Heart left ventricle (tissue), 16 donors: Measurements from ENCODE around the gene ZC3H18. TPM values are rescaled to one million over a fixed set of nuclear protein-coding genes. Genes with fewer than 3 reads are reported as not detected.

Experiments
- ATAC-seq, 4 donors: fragments of 200-7000 bp; cut with Tn5 transposase; one replicate each; pipeline ENCODE4 v1.9.1; 2020 to 2022; ENCODE audit warnings: moderate library complexity in 4 of 4, mild to moderate bottlenecking in 3 of 4, moderate number of reproducible peaks in 1 of 4
- DNase-seq, 5 donors: peaks; one replicate each; pipeline ENCODE4 v3.0.0-alpha.2; 2020
- H3K27ac ChIP-seq, 12 donors: fragments of 200-600 bp; sonication (generic) in 4 of 12; one replicate each; pipeline versions ENCODE4 v1.5.0 to v1.8.0; 2016 to 2022; ENCODE audit warnings: mild to moderate bottlenecking in 2 of 12
- H3K27me3 ChIP-seq, 9 donors: fragments of 200-600 bp; sonication (generic) in 2 of 9; one replicate each; pipeline versions ENCODE4 v1.5.1 to v1.8.0; 2016 to 2022; ENCODE audit warnings: mild to moderate bottlenecking in 3 of 9
- H3K36me3 ChIP-seq, 9 donors: fragments of 200-600 bp; sonication (generic) in 2 of 9; one replicate each; pipeline versions ENCODE4 v1.5.0 to v1.8.0; 2018 to 2022; ENCODE audit warnings: mild to moderate bottlenecking in 2 of 9
- H3K4me1 ChIP-seq, 12 donors: fragments of 200-600 bp; sonication (generic) in 4 of 12; one replicate each; pipeline versions ENCODE4 v1.5.0 to v1.8.0; 2016 to 2022; ENCODE audit warnings: mild to moderate bottlenecking in 3 of 12
- H3K4me3 ChIP-seq, 12 donors: fragments of 200-600 bp; sonication (generic) in 4 of 12; one replicate each; pipeline versions ENCODE4 v1.5.0 to v1.8.0; 2017 to 2022; ENCODE audit warnings: mild to moderate bottlenecking in 9 of 12, moderate library complexity in 4 of 12
- H3K9me3 ChIP-seq, 12 donors: fragments of 200-600 bp; sonication (generic) in 4 of 12; one replicate each; pipeline versions ENCODE4 v1.5.0 to v1.8.0; 2016 to 2022; ENCODE audit warnings: mild to moderate bottlenecking in 1 of 12
- CTCF ChIP-seq, 12 donors: fragments of 200-600 bp; sonication (generic) in 4 of 12; IDR thresholded peaks; one replicate each; pipeline versions ENCODE4 v1.5.0 to v1.8.0; 2018 to 2022; ENCODE audit warnings: antibody characterized with exemption in 12 of 12, mild to moderate bottlenecking in 5 of 12
- POLR2A ChIP-seq, 2 donors: fragments of 450-650 bp; IDR thresholded peaks; one replicate each; pipeline ENCODE4 v1.6.1; 2017; ENCODE audit warnings: antibody characterized with exemption in 2 of 2, mild to moderate bottlenecking in 2 of 2, moderate library complexity in 2 of 2
- WGBS, 4 donors: extraction: QIAGEN DNeasy Blood & Tissue Kit in 2 of 4; methylation state at CpG; one replicate each; pipeline versions ENCODE4 v1.1.5 to v1.1.7; 2013 to 2018; 5-methylcytosine and 5-hydroxymethylcytosine counted together
- intact Hi-C, 10 donors: fragments of 100-400 bp; cut with DNase I; formaldehyde crosslinking; loops; one replicate each; pipeline versions ENCODE4 v1.11.1 to v1.14.2; 2022
- polyA plus RNA-seq, 2 donors: library from polyadenylated mRNA; stranded (reverse); fragments of 200-250 nt; gene quantifications; one replicate each; pipeline ENCODE4 v1.2.3, GENCODE V29; 2013
- total RNA-seq, 9 donors: library from RNA; depleted of rRNA in 2 of 9; stranded (reverse); fragments of >200 nt in 2 of 9; fragmentation: NEBNext Ultra II Directional in 3 of 9; extraction: Animal tissue kit (Norgen Biotek cat#: 25700) in 3 of 9; gene quantifications; one replicate each; pipeline versions ENCODE4 v1.1.0 to v1.2.4, GENCODE V29; 2016 to 2023
- donor health status: ischemic (EF 13 %, LVEDD 7.1; RV severe dilation, severe dysfunction).
- donor health status: healthy with polysubstance abuse.
- donor health status: DM: no; HTN: yes; CAD: no.
- donor health status: DM: no; HTN: no; CAD: no.
- donor health status: ischemic (EF 25% LVEDD 6.9; RV normal size, moderate dysfunction).
- donor health status: ischemic (EF 25% LVEDD 5.7; RV mildly dilated, moderate dysfunction).
- donor health status: healthy.
- donor health status: DM: yes; HTN: yes; CAD: no.
- donor health status: ischemic (EF 35%, LVEDD 5.7; RV mildly dilated, moderate dysfunction).
- donor health status: nonischemic (EF 11% LVEDD 7.7; RV severe dilation, severe dysfunction).
- donor health status: DM: yes; HTN: yes; CAD: no.
- donor health status: PGD.
- donor health status: ischemic (EF 29% LVEDD 5.4; RV normal size, mild dysfunction).
- donor health status: nonischemic (EF 23%, LVEDD 6.1; RV moderate dilation, normal function).

ZC3H18 gene
- total and polyA plus RNA-seq, 11 donors, result 8.4 to 28.4 (median 21.9) TPM

- Histone ChIP-seq H3K36me3 (peaks cover 0 to 49% (median 3%) of the 10 kb centered on the region in 9 donors), H3K27ac (peak overlapping the region in 8 of 12 donors; percentile 0 to 94 (median 76)), H3K4me1 (peaks cover 0 to 49% (median 14%) of the 10 kb centered on the region in 12 donors), H3K9me3 (no peaks in the 10 kb centered on the region), H3K27me3 (no peaks in the 10 kb centered on the region), H3K4me3 (peak overlapping the region in 11 of 12 donors; percentile 51 to 91 (median 76))
- 81 to 92% (median 87%) methylated on average over 17 to 20 of the region's 20 CpGs for WGBS, 4 donors
- TF ChIP-seq POLR2A (IDR thresholded peaks at IDR 0.05), result no peak
- TF ChIP-seq CTCF (IDR thresholded peaks at IDR 0.05), result no peak
- intact Hi-C loops, result no loop called here
- ATAC-seq (no peak), DNase-seq (peak in 1 of 5 donors; percentile 20)
Measured at GRCh38 chr16:88649195-88649923, 79.2 kb downstream of the ZC3H18 start.

GRCh38 chr16:88649924-88650748 lies 79.9 kb downstream of the ZC3H18 start:
- Histone ChIP-seq H3K36me3 (peaks cover 0 to 51% (median 3%) of the 10 kb centered on the region in 9 donors), H3K27me3 (no peaks in the 10 kb centered on the region), H3K4me1 (peaks cover 0 to 49% (median 14%) of the 10 kb centered on the region in 12 donors), H3K4me3 (peak overlapping the region; percentile 51 to 91 (median 76)), H3K27ac (peak overlapping the region; percentile 17 to 94 (median 74)), H3K9me3 (no peaks in the 10 kb centered on the region)
- ATAC-seq (peak in 3 of 4 donors; percentile 13 to 45 (median 23)), DNase-seq (peak in 3 of 5 donors; percentile 48 to 66 (median 58))
- intact Hi-C loops, result loop anchor here in 2 of 10 donors (5.0 kb wide), 2 partner anchors 52 to 53 kb away; no protein-coding TSS in a partner anchor
- TF ChIP-seq CTCF (IDR thresholded peaks at IDR 0.05) (no peak), POLR2A (IDR thresholded peaks at IDR 0.05) (no peak)
- WGBS, 4 donors, result 14 to 30% (median 22%) methylated on average over 21 to 37 of the region's 37 CpGs

GRCh38 chr16:88650749-88651275 lies 80.6 kb downstream of the ZC3H18 start, which contains the start of gene CYBA:
Gene CYBA (minus strand): TSS chr16:88651053. CDS start chr16:88651013, 40 bp downstream.
- no peaks in the 10 kb centered on the region for H3K9me3 ChIP-seq
- H3K27ac ChIP-seq, result peak within 1 kb of the TSS; percentile 17 to 94 (median 74)
- H3K36me3 ChIP-seq, result peaks cover 0 to 51% (median 5%) of the 10 kb centered on the region in 9 donors
- WGBS, 4 donors, result 1 to 3% (median 1%) methylated on average over 6 to 41 of the region's 41 CpGs
- peak; percentile 80 to 91 (median 86) for ATAC-seq
- TF ChIP-seq POLR2A (IDR thresholded peaks at IDR 0.05) (peak in 1 of 2 donors; percentile 30), CTCF (IDR thresholded peaks at IDR 0.05) (no peak)
- no peaks in the 10 kb centered on the region for H3K27me3 ChIP-seq
- H3K4me1 ChIP-seq, result peaks cover 0 to 49% (median 14%) of the 10 kb centered on the region in 12 donors
- H3K4me3 ChIP-seq, result peak within 1 kb of the TSS; percentile 51 to 91 (median 76)
- peak; percentile 77 to 92 (median 84) for DNase-seq
- intact Hi-C loops, result loop anchor here in 2 of 10 donors (5.0 kb wide), 2 partner anchors 51 to 54 kb away; no protein-coding TSS in a partner anchor
